Esophagus squamous epithelium (tissue), 5 donors: ENCODE results near the gene CNGB1. TPM values are rescaled to one million over a fixed set of nuclear protein-coding genes. Genes with fewer than 3 reads are reported as not detected.
A peak's percentile ranks its signal among the peaks of the same experiment; 100 is the strongest.
"Not testable (repeated sequence)": the region's sequence is repeated elsewhere in the genome, so short reads cannot be mapped to it uniquely, and the experiment has no call there.

Source experiments
- DNase-seq: peaks from one replicate; lab custom pipeline; 2025; lab: John Stamatoyannopoulos, UW
- H3K27ac ChIP-seq, 4 donors: fragments of 200-600 bp; sonication (generic); one replicate each; pipeline ENCODE4 v1.5.1; 2016 to 2019; ENCODE audit warnings: mild to moderate bottlenecking in 1 of 4
- H3K27me3 ChIP-seq, 4 donors: fragments of 200-600 bp; sonication (generic); 1 replicate in 3 of 4; 2 replicates in 1 of 4; pipeline versions ENCODE4 v1.5.1 to v1.6.0; 2017 to 2021; ENCODE audit warnings: antibody characterized with exemption in 1 of 4
- H3K36me3 ChIP-seq, 3 donors: fragments of 200-600 bp; sonication (generic); one replicate each; pipeline ENCODE4 v1.5.1; 2016 to 2019
- H3K4me1 ChIP-seq, 3 donors: fragments of 200-600 bp; sonication (generic); one replicate each; pipeline ENCODE4 v1.5.1; 2017 to 2019
- H3K4me3 ChIP-seq, 4 donors: fragments of 200-600 bp; sonication (generic); 1 replicate in 3 of 4; 2 replicates in 1 of 4; pipeline ENCODE4 v1.5.1; 2016 to 2019; ENCODE audit warnings: mild to moderate bottlenecking in 2 of 4, moderate library complexity in 1 of 4
- H3K9me3 ChIP-seq, 3 donors: fragments of 200-600 bp; sonication (generic); one replicate each; pipeline ENCODE4 v1.5.1; 2016 to 2019
- POLR2A ChIP-seq, 4 donors: fragments of 450-650 bp; IDR thresholded peaks; one replicate each; pipeline ENCODE4 v1.6.1; 2017; ENCODE audit warnings: antibody characterized with exemption in 4 of 4, mild to moderate bottlenecking in 4 of 4, moderate library complexity in 3 of 4
- WGBS, 2 donors: methylation state at CpG; one replicate each; pipeline ENCODE4 v1.1.5; 2018; 5-methylcytosine and 5-hydroxymethylcytosine counted together
- intact Hi-C: fragments of 100-400 bp; cut with DNase I; formaldehyde crosslinking; loops from one replicate; pipeline ENCODE4 v1.15.0; 2022
- total RNA-seq, 4 donors: library from RNA; depleted of rRNA; stranded (reverse); fragments of >200 nt; gene quantifications; one replicate each; pipeline ENCODE4 v1.1.0, GENCODE V29; 2016
- TF ChIP-seq, protein P1 (sequence below), 6 experiments: fragments of 450-650 bp in 4 of 6; fragments of 200-600 bp in 2 of 6; sonication (generic) in 2 of 6; IDR thresholded peaks; one replicate each; pipeline ENCODE4 v1.5.1; 2016 to 2019; ENCODE audit warnings: antibody characterized with exemption in 6 of 6, mild to moderate bottlenecking in 4 of 6, moderate library complexity in 4 of 6
- donor health status: DM: yes; HTN: yes; CAD: no.

Gene CNGB1
- total RNA-seq, 4 donors from 2014 or later = 0.04 TPM; not detected in 3

DNA sequence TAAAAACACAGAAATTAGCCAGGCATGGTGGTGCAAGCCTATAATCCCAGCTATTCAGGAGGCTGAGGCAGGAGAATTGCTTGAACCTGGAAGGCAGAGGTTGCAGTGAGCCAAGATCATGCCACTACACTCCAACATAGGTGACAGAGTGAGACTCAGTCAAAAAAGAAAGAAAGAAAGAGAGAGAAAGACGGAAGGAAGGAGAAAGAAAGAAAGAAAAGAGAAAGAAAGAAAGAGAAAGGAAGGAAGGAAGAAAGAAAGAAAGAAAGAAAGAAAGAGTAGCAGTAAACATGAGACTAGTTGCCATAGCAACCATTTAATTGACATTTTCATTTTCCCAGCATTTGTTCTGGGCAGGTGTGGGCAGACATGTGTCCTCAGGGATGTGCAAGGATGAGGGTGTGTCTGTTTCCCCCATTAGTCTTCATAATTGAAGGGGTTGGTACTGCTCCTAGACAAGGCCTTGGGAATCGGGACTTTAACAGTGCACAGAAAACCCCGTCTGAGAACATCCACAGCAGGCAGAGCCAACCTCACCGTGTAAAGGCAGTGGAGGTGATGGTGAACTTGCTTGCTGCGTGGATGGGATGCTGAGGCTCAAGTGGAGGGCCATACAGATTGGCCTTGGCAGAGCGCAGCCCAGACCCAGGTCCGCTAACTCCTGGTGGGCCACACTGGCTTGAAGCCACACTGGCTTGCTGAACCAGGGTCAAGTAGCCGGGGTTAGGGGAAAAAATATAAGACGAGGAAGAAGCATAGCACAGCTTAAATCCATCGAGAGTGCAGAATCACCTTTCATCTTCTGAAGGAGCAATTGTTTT, 133.4 kb downstream of the CNGB1 start:
- Histone ChIP-seq H3K4me3 (no peak overlapping the region), H3K9me3 (no peaks in the 10 kb centered on the region), H3K27ac (no peak overlapping the region), H3K27me3 (no peaks in the 10 kb centered on the region), H3K36me3 (no peaks in the 10 kb centered on the region), H3K4me1 (peaks cover 0 to 13% (median 0%) of the 10 kb centered on the region in 3 donors)
- DNase-seq = no peak
- intact Hi-C loops = no loop called here
- no peak for TF ChIP-seq POLR2A (IDR thresholded peaks at IDR 0.05)
- TF ChIP-seq, protein P1, sequence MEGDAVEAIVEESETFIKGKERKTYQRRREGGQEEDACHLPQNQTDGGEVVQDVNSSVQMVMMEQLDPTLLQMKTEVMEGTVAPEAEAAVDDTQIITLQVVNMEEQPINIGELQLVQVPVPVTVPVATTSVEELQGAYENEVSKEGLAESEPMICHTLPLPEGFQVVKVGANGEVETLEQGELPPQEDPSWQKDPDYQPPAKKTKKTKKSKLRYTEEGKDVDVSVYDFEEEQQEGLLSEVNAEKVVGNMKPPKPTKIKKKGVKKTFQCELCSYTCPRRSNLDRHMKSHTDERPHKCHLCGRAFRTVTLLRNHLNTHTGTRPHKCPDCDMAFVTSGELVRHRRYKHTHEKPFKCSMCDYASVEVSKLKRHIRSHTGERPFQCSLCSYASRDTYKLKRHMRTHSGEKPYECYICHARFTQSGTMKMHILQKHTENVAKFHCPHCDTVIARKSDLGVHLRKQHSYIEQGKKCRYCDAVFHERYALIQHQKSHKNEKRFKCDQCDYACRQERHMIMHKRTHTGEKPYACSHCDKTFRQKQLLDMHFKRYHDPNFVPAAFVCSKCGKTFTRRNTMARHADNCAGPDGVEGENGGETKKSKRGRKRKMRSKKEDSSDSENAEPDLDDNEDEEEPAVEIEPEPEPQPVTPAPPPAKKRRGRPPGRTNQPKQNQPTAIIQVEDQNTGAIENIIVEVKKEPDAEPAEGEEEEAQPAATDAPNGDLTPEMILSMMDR (IDR thresholded peaks at IDR 0.05) = no peak
- WGBS, 2 donors = 59 to 66% methylated on average over 8 to 10 of the region's 10 CpGs

DNA sequence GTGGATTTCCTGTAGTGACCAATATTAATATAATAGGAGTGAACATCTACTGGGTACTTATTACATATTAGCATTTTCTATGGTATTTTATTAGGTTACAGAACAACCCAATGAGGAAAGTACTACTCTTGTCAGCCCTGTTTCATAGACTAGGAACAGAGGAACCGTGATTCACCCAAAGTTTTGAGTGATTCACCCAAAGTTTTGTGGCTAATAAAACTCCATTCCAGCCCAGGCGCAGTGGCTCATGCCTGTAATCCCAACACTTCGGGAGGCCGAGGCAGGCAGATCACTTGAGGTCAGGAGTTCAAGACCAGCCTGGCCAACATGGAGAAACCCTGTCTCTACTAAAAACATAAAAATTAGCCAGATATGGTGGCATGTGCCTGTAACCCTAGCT, 135.5 kb downstream of the CNGB1 start:
- peak overlapping the region in 3 of 4 donors; percentile 16 to 56 (median 44) for H3K27ac ChIP-seq
- H3K4me3 ChIP-seq, intact Hi-C loops, H3K36me3 ChIP-seq, H3K27me3 ChIP-seq, H3K9me3 ChIP-seq, DNase-seq: not testable (repeated sequence)
- WGBS, 2 donors = 45 to 55% methylated on average over 4 of the region's 4 CpGs
- H3K4me1 ChIP-seq = peaks cover 0 to 16% (median 0%) of the 10 kb centered on the region in 3 donors

DNA sequence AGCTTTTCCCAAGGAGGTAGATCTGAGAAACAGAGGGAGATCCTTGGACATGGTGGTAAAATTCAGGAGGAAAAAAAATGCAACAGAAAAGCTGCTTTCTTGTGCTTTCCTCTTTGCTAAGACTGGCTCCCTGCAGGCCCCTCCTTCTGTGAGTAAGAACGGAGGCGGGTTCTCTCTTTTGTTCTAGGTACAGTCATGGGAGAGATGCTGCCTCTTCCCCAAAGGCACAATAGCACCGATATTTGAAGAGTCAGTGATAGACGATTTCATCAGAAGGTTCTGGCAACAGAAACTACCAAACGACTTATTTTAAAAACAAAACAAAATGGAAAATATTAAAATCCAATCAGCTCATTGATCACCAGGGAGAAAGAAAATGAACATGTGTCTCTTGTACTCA, 136.0 kb downstream of the CNGB1 start:
- H3K9me3 ChIP-seq = no peaks in the 10 kb centered on the region
- no peak for DNase-seq
- no peak for TF ChIP-seq POLR2A (IDR thresholded peaks at IDR 0.05)
- TF ChIP-seq, protein P1 (IDR thresholded peaks at IDR 0.05) = no peak
- no peaks in the 10 kb centered on the region for H3K36me3 ChIP-seq
- H3K4me3 ChIP-seq = no peak overlapping the region
- H3K4me1 ChIP-seq = peaks cover 0 to 19% (median 0%) of the 10 kb centered on the region in 3 donors
- H3K27me3 ChIP-seq = no peaks in the 10 kb centered on the region
- WGBS, 2 donors = 8 to 53% methylated on average over 5 of the region's 5 CpGs
- peak overlapping the region in 3 of 4 donors; percentile 16 to 56 (median 44) for H3K27ac ChIP-seq
- intact Hi-C loops = no loop called here

Other genes with a start within 250 kb of the CNGB1 start
- gene KATNB1, start 235.4 kb downstream of the CNGB1 start, total RNA-seq = 10 to 100 TPM; 16.8 to 30.2 (median 21.0) TPM
- gene KIFC3, start 168.6 kb downstream of the CNGB1 start, total RNA-seq = 10 to 100 TPM; 14.8 to 72.4 (median 43.5) TPM
- 1 to 10 TPM; 1.5 to 5.1 (median 2.6) TPM for gene ZNF319, start 29.5 kb upstream of the CNGB1 start, total RNA-seq
- gene USB1, start 30.3 kb upstream of the CNGB1 start, total RNA-seq = 10 to 100 TPM; 11.2 to 23.9 (median 18.6) TPM
- 1 to 10 TPM; 2.9 to 6.5 (median 4.5) TPM for gene MMP15, start 54.6 kb upstream of the CNGB1 start, total RNA-seq
- gene CFAP20, start 158.3 kb upstream of the CNGB1 start, total RNA-seq = 10 to 100 TPM; 26.9 to 33.6 (median 32.0) TPM
- 10 to 100 TPM; 22.3 to 32.8 (median 29.1) TPM for gene CSNK2A2, start 227.0 kb upstream of the CNGB1 start, total RNA-seq